ENCODE results near the gene GATA2.

The GATA2 gene

DNA sequence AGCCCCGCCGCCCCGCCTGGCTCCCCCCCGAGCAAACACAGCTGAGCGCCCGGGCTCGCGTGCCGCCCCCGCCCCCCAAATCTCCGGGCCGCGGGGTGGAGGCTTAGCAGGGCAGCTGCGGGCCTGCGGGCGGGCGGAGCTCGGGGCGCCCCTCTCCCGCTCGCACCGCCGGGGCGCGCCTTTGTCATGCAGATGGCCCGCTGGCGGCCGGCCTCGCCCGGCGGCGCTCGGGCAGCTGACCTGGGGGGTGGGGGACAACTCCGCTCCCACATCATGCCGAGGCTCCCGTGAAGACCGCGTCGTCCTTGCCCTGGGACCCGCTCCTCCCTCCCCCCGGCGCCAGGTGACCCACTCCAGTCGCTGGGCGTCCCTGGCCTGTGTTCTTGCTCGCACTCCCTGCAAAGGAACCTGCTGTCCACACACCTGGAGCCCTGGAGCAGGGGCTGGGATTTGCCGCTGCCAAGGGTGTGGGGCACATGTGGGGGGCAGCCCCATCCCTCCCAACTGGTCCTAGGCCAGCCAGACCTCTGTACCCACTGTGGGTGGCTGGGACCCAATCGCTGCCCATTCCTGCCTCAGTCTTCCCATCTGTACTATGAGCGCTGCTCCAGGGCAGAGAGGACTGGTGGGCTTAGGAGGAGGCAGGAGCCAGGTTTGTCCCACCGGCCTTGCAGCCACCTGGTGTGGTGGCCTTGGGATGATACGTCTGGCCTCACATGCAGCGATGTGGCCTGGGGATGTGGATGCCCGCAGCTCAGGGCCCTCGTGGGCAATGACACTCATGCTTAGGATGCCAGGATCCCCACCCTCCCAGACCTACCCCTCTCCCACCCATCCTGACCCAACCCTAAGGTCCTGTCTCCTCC lies 59.8 kb downstream of the GATA2 start:
- no peak for DNase-seq (ENCODE audit: low read depth)

DNA sequence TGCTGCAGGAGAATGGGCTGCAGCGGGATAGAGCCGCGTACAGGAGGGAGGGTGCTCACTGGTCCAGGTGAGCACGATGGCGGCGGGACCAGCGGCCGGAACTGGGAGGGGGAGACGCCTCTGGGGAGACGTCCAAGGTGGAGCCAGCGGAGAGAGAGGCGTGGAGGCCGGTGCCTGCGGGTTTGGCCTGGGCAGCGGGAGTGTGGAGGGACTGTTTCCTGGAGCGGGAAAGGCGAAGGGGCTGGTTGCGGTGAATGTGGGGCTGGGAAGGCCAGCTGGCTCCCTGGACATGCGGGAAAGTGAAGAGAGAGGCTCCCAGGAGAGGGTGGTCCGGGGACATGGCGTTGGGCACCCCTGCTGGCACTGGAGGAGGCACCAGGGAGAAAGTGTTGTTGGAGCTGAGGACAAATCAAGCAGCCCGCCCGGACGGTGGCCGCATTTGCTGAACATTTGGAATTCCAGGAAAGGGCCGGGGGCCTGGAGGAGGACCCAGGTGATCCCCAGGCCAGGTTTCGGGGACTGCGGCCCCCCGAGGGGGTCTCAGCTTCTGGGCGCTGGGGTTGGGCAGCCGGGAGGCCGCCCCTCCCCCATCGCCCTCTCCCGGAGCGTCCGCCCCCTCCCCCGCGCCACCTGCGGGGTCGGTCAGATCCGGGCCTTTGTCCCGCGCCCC lies 60.6 kb downstream of the GATA2 start:
- no peak for DNase-seq (ENCODE audit: low read depth)

DNA sequence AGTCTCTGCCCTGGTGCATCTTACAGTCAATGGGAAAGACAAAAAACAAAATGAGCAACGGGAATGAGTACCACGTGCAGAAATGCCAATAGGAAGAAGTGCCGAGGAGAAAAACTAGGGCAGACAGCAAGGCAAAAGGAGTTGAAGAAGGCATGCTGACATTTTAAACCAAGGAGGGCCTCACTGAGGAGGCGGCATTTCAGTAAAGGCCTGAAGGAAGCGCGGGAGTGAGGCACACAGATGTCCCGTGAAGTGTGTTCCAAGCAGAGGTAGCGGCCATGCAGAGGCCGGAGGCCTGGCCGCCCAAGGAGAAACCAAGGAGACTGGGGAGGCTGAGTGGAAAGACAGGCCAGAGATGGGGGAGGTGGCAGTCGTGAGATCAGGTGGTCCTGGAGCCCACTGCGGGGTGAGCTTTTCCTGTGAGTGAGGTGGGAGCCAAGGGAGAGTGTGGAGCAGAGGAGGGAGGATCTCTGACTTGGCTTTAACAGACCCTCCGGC lies 61.1 kb downstream of the GATA2 start:
- DNase-seq (ENCODE audit: low read depth), result no peak

DNA sequence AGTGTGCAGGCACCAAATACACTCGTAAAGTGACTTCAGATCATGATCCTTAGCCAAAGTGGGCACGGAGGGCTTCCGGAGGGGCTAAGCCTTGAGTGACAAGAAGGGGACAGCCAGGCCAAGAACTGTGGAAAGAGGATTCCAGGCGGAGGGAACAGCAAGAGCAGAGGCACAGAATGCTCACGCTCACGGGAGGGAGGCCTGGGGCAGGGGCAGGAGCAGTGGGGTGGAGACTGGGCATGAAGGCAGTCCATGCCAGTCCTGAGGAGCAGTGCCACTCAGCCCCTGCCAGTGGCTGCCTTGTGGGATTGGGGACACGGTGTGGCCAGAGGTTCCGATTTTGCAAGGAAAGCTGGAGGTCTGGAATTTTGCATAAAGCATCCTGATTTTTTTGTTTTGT lies 62.3 kb downstream of the GATA2 start:
- DNase-seq (ENCODE audit: low read depth), result no peak

DNA sequence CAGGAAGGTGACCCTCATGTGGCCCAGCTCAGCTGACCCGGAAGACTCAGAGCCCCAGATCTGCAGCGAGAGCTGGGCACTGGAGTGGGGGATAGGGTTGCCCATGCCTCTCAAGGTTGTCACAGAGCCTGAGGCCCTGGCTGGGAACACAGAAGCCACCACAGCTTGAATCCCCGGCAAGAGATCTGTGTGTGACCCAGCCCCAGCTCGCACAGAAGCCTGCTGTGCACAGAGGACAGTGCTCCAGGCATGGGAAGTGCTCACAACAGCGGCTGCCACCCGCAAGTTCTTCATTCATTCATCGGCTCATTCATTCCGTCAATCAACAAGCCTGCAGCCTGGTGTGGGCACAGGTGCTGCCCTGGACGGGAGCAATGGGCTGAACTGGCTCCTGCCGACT lies 62.7 kb downstream of the GATA2 start:
- no peak for DNase-seq (ENCODE audit: low read depth)

- DNase-seq (ENCODE audit: low read depth), result no peak
These were observed 63.2 kb downstream of the GATA2 start for GRCh38 chr3:128429751-128430150.
